IMR-90 (cell line): ENCODE data around the gene MRPL51. TPM values are rescaled to one million over a fixed set of nuclear protein-coding genes. Genes with fewer than 3 reads are reported as not detected.
"Not testable (repeated sequence)": the region's sequence is repeated elsewhere in the genome, so short reads cannot be mapped to it uniquely, and the experiment has no call there.

Source experiments
- ATAC-seq: fragments of 200-7000 bp; cut with Tn5 transposase; 2 replicates; pipeline ENCODE4 v1.9.1; 2020; ENCODE audit warnings: low read depth, mild to moderate bottlenecking, moderate library complexity
- BruUV-seq: library from RNA; stranded (reverse); fragments of 400-500 nt; replicated peaks from 2 replicates; lab custom pipeline; 2021; lab: Mats Ljungman, UMichigan
- CTCF ChIA-PET: fragments of 300-600 bp; formaldehyde crosslinking; extraction: SDS; loops from one replicate; lab custom pipeline; 2021; ENCODE audit warnings: antibody characterized with exemption; lab: Yijun Ruan, JAX
- POLR2A ChIA-PET: fragments of 300-600 bp; sonication (Branson Sonifier 250); formaldehyde crosslinking; loops from one replicate; lab custom pipeline; 2022; ENCODE audit warnings: antibody characterized with exemption; ENCODE audit not compliant: unreplicated experiment; lab: Charles Lee
- DNase-seq: peaks from one replicate; pipeline ENCODE4 v3.0.0; 2013
- H2AFZ ChIP-seq: replicated peaks from 2 replicates; pipeline ENCODE3; 2013; ENCODE audit warnings: low read length, mild to moderate bottlenecking; ENCODE audit not compliant: poor library complexity
- H2AK5ac ChIP-seq: 2 replicates; pipeline ENCODE4 v1.6.1; 2013; ENCODE audit warnings: low read depth, low read length, inconsistent platforms
- H2AK9ac ChIP-seq: replicated peaks from 2 replicates; pipeline ENCODE3; 2013; ENCODE audit warnings: mild to moderate bottlenecking, low read depth, low read length, moderate library complexity; ENCODE audit not compliant: poor library complexity
- H2BK120ac ChIP-seq: 2 replicates; pipeline ENCODE4 v1.6.1; 2013; ENCODE audit warnings: low read depth, low read length, inconsistent platforms
- H2BK15ac ChIP-seq: 3 replicates; pipeline ENCODE4 v1.6.1; 2013; ENCODE audit warnings: low read depth, low read length, inconsistent platforms
- H2BK20ac ChIP-seq: 2 replicates; pipeline ENCODE4 v1.6.1; 2013; ENCODE audit warnings: low read depth, mild to moderate bottlenecking, inconsistent platforms, low read length, moderate library complexity
- H2BK5ac ChIP-seq: 2 replicates; pipeline ENCODE4 v1.6.1; 2013; ENCODE audit warnings: mild to moderate bottlenecking, low read depth, low read length, inconsistent platforms; ENCODE audit not compliant: poor library complexity, severe bottlenecking
- H3K14ac ChIP-seq: replicated peaks from 2 replicates; pipeline ENCODE4 v1.6.1; 2013; ENCODE audit warnings: low read depth, low read length, inconsistent platforms
- H3K18ac ChIP-seq: 2 replicates; pipeline ENCODE4 v1.6.1; 2013; ENCODE audit warnings: low read depth, low read length, control low read depth
- H3K23ac ChIP-seq: 2 replicates; pipeline ENCODE4 v1.6.1; 2013; ENCODE audit warnings: low read depth, low read length, inconsistent platforms
- H3K27ac ChIP-seq: 2 replicates; pipeline ENCODE4 v1.5.1; 2013; ENCODE audit warnings: mild to moderate bottlenecking, control low read depth, low read length; ENCODE audit not compliant: insufficient read depth
- H3K27me3 ChIP-seq: 2 replicates; pipeline ENCODE4 v1.6.1; 2013; ENCODE audit warnings: low read length; ENCODE audit not compliant: control insufficient read depth, insufficient read depth
- H3K36me3 ChIP-seq: 2 replicates; pipeline ENCODE4 v1.6.1; 2013; ENCODE audit warnings: low read length, mixed read lengths; ENCODE audit not compliant: control insufficient read depth, insufficient read depth
- H3K4ac ChIP-seq: 2 replicates; pipeline ENCODE4 v1.6.1; 2013; ENCODE audit warnings: low read depth, low read length, inconsistent platforms
- H3K4me1 ChIP-seq: 2 replicates; pipeline ENCODE4 v1.6.1; 2013; ENCODE audit warnings: low read length, mixed read lengths; ENCODE audit not compliant: control insufficient read depth, insufficient read depth
- H3K4me2 ChIP-seq: 2 replicates; pipeline ENCODE4 v1.6.1; 2013; ENCODE audit warnings: low read depth, mild to moderate bottlenecking, control low read depth, low read length, moderate library complexity
- H3K4me3 ChIP-seq: 2 replicates; pipeline ENCODE4 v1.5.1; 2013; ENCODE audit warnings: low read depth, mild to moderate bottlenecking, control low read depth, low read length, moderate library complexity; ENCODE audit not compliant: insufficient read depth
- H3K56ac ChIP-seq: 2 replicates; pipeline ENCODE4 v1.6.1; 2013; ENCODE audit warnings: low read length, inconsistent platforms; ENCODE audit not compliant: insufficient read depth; ENCODE audit errors: extremely low read depth
- H3K79me1 ChIP-seq, 2 experiments: 2 replicates each; pipeline ENCODE4 v1.6.1; 2013; ENCODE audit warnings: low read length in 2 of 2, inconsistent platforms in 1 of 2, low read depth in 1 of 2
- H3K9ac ChIP-seq: 2 replicates; pipeline ENCODE4 v1.6.1; 2013; ENCODE audit warnings: low read depth, low read length, control low read depth
- H3K9me1 ChIP-seq: 2 replicates; pipeline ENCODE4 v1.6.1; 2013; ENCODE audit warnings: low read length, inconsistent platforms; ENCODE audit not compliant: insufficient read depth
- H3K9me3 ChIP-seq: 2 replicates; pipeline ENCODE4 v1.6.1; 2013; ENCODE audit warnings: low read length; ENCODE audit not compliant: control insufficient read depth, insufficient read depth
- H4K20me1 ChIP-seq: 2 replicates; pipeline ENCODE4 v1.6.1; 2013; ENCODE audit warnings: low read length, inconsistent platforms; ENCODE audit not compliant: insufficient read depth
- H4K5ac ChIP-seq: 2 replicates; pipeline ENCODE4 v1.6.1; 2013; ENCODE audit warnings: mild to moderate bottlenecking, low read depth, low read length, control low read depth
- H4K8ac ChIP-seq, 2 experiments: 2 replicates each; pipeline ENCODE4 v1.6.1; 2013; ENCODE audit warnings: low read depth in 2 of 2, low read length in 2 of 2, control low read depth in 1 of 2, inconsistent platforms in 1 of 2
- H4K91ac ChIP-seq: 2 replicates; pipeline ENCODE4 v1.6.1; 2013; ENCODE audit warnings: low read depth, low read length, inconsistent platforms; ENCODE audit not compliant: insufficient read depth
- WGBS, 2 experiments: methylation state at CpG; one replicate each; pipeline versions ENCODE4 v1.1.5 to v1.1.7; 2013; ENCODE audit warnings: missing lambda C conversion rate in 2 of 2; ENCODE audit not compliant: insufficient read length in 1 of 2; ENCODE audit errors: extremely low coverage in 2 of 2; 5-methylcytosine and 5-hydroxymethylcytosine counted together
- dilution Hi-C: fragments of 300-500 bp; cut with HindIII; formaldehyde crosslinking; loops from one replicate; pipeline ENCODE4 v1.14.3; 2018; ENCODE audit warnings: low sequenced_read_pairs; ENCODE audit not compliant: unreplicated experiment
- in situ Hi-C: fragments of 300-500 bp; cut with MboI; formaldehyde crosslinking; loops from 3 replicates; pipeline ENCODE4 v1.14.3; 2019; ENCODE audit warnings: low sequenced_read_pairs, inconsistent platforms, mixed read lengths
- intact Hi-C: fragments of 100-400 bp; cut with micrococcal nuclease; formaldehyde crosslinking; loops from 2 replicates; pipeline ENCODE4 v1.10.0; 2022
- polyA plus RNA-seq, 3 experiments: library from polyadenylated mRNA; depleted of rRNA; stranded (reverse); fragments of >200 nt; gene quantifications; 2 replicates each; pipeline ENCODE4 v1.2.3, GENCODE V29; 2012; ENCODE audit warnings: low replicate concordance in 1 of 3
- total RNA-seq: library from RNA; depleted of rRNA; stranded (reverse); fragments of >200 nt; gene quantifications from 2 replicates; pipeline ENCODE4 v1.2.3, GENCODE V29; 2012

MRPL51 gene
- total and polyA plus RNA-seq, 2 of the 4 experiments (the other 2 are of a cell fraction) = 80.1 to 160 TPM

GRCh38 chr12:6466751-6467150 lies 26.3 kb downstream of the MRPL51 start:
- H3K4me3 ChIP-seq, POLR2A ChIA-PET, H3K4me1 ChIP-seq, H3K27me3 ChIP-seq, H2BK5ac ChIP-seq, H4K5ac ChIP-seq, CTCF ChIA-PET, H3K27ac ChIP-seq, dilution Hi-C loops, H2BK20ac ChIP-seq, H3K18ac ChIP-seq, H4K91ac ChIP-seq, DNase-seq, H3K9ac ChIP-seq, H2AFZ ChIP-seq, H2AK9ac ChIP-seq, H3K14ac ChIP-seq, H2BK120ac ChIP-seq, H3K4ac ChIP-seq, BruUV-seq, H2AK5ac ChIP-seq, H4K8ac ChIP-seq, H3K9me1 ChIP-seq, H3K23ac ChIP-seq, ATAC-seq, H3K4me2 ChIP-seq, H3K56ac ChIP-seq, H2BK15ac ChIP-seq, H3K9me3 ChIP-seq: not testable (repeated sequence)
- peaks cover 16 to 45% of the 10 kb centered on the region in 2 experiments for H3K79me1 ChIP-seq
- WGBS, 2 experiments = no CpG with 5 or more reads among the region's 4 CpGs
- peaks cover 17% of the 10 kb centered on the region for H4K20me1 ChIP-seq
- in situ Hi-C loops (loop anchor here (25.0 kb wide), 1 partner anchor 279 kb away; no protein-coding TSS in a partner anchor), intact Hi-C loops (loop anchor here (5.0 kb wide), 1 partner anchor 269 kb away; no protein-coding TSS in a partner anchor)
- H3K36me3 ChIP-seq = peaks cover 37% of the 10 kb centered on the region
